Endodermal cell (in vitro differentiated cells): Measurements from ENCODE around the gene SH3YL1. TPM values are rescaled to one million over a fixed set of nuclear protein-coding genes. Genes with fewer than 3 reads are reported as not detected.

Source experiments
- DNase-seq: peaks from one replicate; pipeline ENCODE4 v3.0.0-alpha.2; 2017
- H3K27ac ChIP-seq: 2 replicates; pipeline ENCODE4 v1.5.1; 2013; ENCODE audit warnings: mild to moderate bottlenecking, low read depth, low read length, moderate library complexity
- H3K27me3 ChIP-seq: 2 replicates; pipeline ENCODE4 v1.6.1; 2013; ENCODE audit warnings: mild to moderate bottlenecking, low read length, moderate library complexity; ENCODE audit not compliant: insufficient read depth, control insufficient read depth, poor library complexity, severe bottlenecking
- H3K36me3 ChIP-seq: 2 replicates; pipeline ENCODE4 v1.7.0; 2013; ENCODE audit warnings: mild to moderate bottlenecking, low read length, moderate library complexity; ENCODE audit not compliant: control insufficient read depth, insufficient read depth
- H3K4me1 ChIP-seq: one replicate; pipeline ENCODE4 v1.7.0; 2013; ENCODE audit warnings: low read length; ENCODE audit not compliant: control insufficient read depth, insufficient read depth
- H3K4me3 ChIP-seq: 2 replicates; pipeline ENCODE4 v1.5.1; 2013; ENCODE audit warnings: mild to moderate bottlenecking, low read length, moderate library complexity
- H3K9ac ChIP-seq: 2 replicates; pipeline ENCODE4 v1.6.1; 2013; ENCODE audit warnings: mild to moderate bottlenecking, low read length, moderate library complexity; ENCODE audit not compliant: poor library complexity, severe bottlenecking; ENCODE audit errors: extremely low read depth
- H3K9me3 ChIP-seq: 2 replicates; pipeline ENCODE4 v1.6.1; 2013; ENCODE audit warnings: mild to moderate bottlenecking, low read length, moderate library complexity; ENCODE audit not compliant: control insufficient read depth
- H3K27ac Mint-ChIP-seq: 2 replicates; pipeline ENCODE4 v1.8.0; 2020; ENCODE audit warnings: mixed read lengths
- H3K27me3 Mint-ChIP-seq: 2 replicates; pipeline ENCODE4 v1.8.0; 2021; ENCODE audit warnings: mild to moderate bottlenecking, mixed read lengths; ENCODE audit not compliant: insufficient read depth
- H3K36me3 Mint-ChIP-seq: 2 replicates; pipeline ENCODE4 v1.8.0; 2020; ENCODE audit warnings: low read depth, mixed read lengths
- H3K4me1 Mint-ChIP-seq: 2 replicates; pipeline ENCODE4 v1.8.0; 2020; ENCODE audit warnings: mixed read lengths
- H3K4me3 Mint-ChIP-seq: 2 replicates; pipeline ENCODE4 v1.8.0; 2020; ENCODE audit warnings: mild to moderate bottlenecking, moderate library complexity, mixed read lengths
- H3K9me3 Mint-ChIP-seq: 2 replicates; pipeline ENCODE4 v1.8.0; 2020; ENCODE audit warnings: mild to moderate bottlenecking, mixed read lengths
- CTCF ChIP-seq: fragments of 200-600 bp; sonication (generic); conservative IDR thresholded peaks from 2 replicates; pipeline ENCODE4 v1.5.0; 2021; ENCODE audit warnings: antibody characterized with exemption, mild to moderate bottlenecking
- WGBS, 2 experiments: methylation state at CpG; one replicate each; pipeline versions ENCODE4 v1.1.5 to v1.1.7; 2013; ENCODE audit warnings: missing lambda C conversion rate in 2 of 2, mixed read lengths in 1 of 2; ENCODE audit not compliant: insufficient coverage in 1 of 2, insufficient read length in 1 of 2; 5-methylcytosine and 5-hydroxymethylcytosine counted together
- total RNA-seq, 2 donors: library from RNA; stranded (reverse); fragmentation: NEBNext Ultra II Directional in 1 of 2; extraction: Animal tissue kit (Norgen Biotek cat#: 25700) in 1 of 2; gene quantifications; 2 replicates in 1 of 2; 3 replicates in 1 of 2; pipeline ENCODE4 v1.2.1, GENCODE V29; 2021

Gene SH3YL1
- total RNA-seq, 2 donors from 2014 or later: 33.6 to 39.0 TPM

- no peak for DNase-seq
- Histone ChIP-seq H3K4me1 (peaks cover 16% of the 10 kb centered on the region), H3K9me3 (no peaks in the 10 kb centered on the region), H3K9ac (no peak overlapping the region), H3K27ac (no peak overlapping the region), H3K4me3 (no peak overlapping the region), H3K36me3 (peaks cover 12% of the 10 kb centered on the region), H3K27me3 (peaks cover 36% of the 10 kb centered on the region)
- peaks cover 19% of the 10 kb centered on the region for H3K36me3 Mint-ChIP-seq
- H3K27ac Mint-ChIP-seq: no peak overlapping the region
- WGBS, 2 experiments: 71 to 87% methylated on average over 9 to 13 of the region's 13 CpGs
- TF ChIP-seq CTCF: no peak
- H3K9me3 Mint-ChIP-seq: no peaks in the 10 kb centered on the region
- no peak overlapping the region for H3K4me3 Mint-ChIP-seq
- H3K4me1 Mint-ChIP-seq: peaks cover 41% of the 10 kb centered on the region
- peaks cover 35% of the 10 kb centered on the region for H3K27me3 Mint-ChIP-seq
Observed at GRCh38 chr2:284896-285492, 21.2 kb upstream of the SH3YL1 start.

DNA sequence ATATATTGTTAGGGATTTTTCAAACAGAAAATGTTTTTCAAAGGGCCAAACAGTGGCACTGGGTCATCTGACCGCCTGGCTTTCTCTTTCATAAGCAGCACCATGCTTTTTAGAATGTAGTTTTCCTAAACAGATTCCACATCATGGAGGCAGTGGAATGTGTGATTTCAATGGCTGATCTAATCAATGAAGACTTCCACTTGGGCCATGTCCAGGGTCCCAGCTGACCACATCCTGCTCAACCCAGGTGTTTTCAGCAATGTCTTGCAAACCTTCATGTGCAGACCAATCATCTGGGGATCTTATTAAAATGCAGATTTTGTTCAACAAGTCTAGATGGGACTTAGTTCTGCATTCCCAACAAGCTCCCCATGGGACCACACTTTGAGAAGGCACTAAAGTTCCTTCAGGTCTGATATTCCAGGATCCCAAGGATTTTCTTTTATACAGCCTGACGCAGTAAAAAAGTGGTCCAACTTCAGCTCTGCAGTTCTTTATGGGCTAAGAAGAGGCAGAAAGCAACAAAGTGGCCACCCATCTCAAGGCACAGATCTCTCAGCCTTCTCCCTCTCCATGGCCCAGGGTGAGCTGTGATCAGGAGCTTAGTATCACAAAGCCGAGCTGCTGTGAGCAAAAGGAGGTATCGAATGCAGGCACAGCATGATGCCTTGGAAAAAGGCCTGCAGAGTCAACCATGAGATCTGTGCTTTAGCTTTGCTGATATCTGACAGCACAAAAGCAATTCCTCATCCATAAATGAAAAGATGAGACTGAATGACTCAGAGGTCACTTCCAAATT lies 20.4 kb upstream of the SH3YL1 start:
- no peaks in the 10 kb centered on the region for H3K9me3 Mint-ChIP-seq
- DNase-seq: peak; percentile 83
- Histone ChIP-seq H3K36me3 (peaks cover 20% of the 10 kb centered on the region), H3K4me1 (peaks cover 13% of the 10 kb centered on the region), H3K9ac (no peak overlapping the region), H3K27ac (no peak overlapping the region), H3K9me3 (no peaks in the 10 kb centered on the region), H3K4me3 (no peak overlapping the region), H3K27me3 (peaks cover 28% of the 10 kb centered on the region)
- peaks cover 39% of the 10 kb centered on the region for H3K4me1 Mint-ChIP-seq
- H3K4me3 Mint-ChIP-seq: no peak overlapping the region
- TF ChIP-seq CTCF: no peak
- peaks cover 27% of the 10 kb centered on the region for H3K27me3 Mint-ChIP-seq
- H3K36me3 Mint-ChIP-seq: peaks cover 23% of the 10 kb centered on the region
- H3K27ac Mint-ChIP-seq: no peak overlapping the region
- WGBS, 2 experiments: 42 to 76% methylated on average over 3 to 4 of the region's 4 CpGs

GRCh38 chr2:282371-283263 lies 18.8 kb upstream of the SH3YL1 start:
- no peak for TF ChIP-seq CTCF
- no peak overlapping the region for H3K4me3 ChIP-seq
- no peak overlapping the region for H3K4me3 Mint-ChIP-seq
- peaks cover 23% of the 10 kb centered on the region for H3K27me3 Mint-ChIP-seq
- WGBS, 2 experiments: 92 to 97% methylated on average over 11 to 12 of the region's 12 CpGs
- no peak overlapping the region for H3K9ac ChIP-seq
- H3K27me3 ChIP-seq: peaks cover 16% of the 10 kb centered on the region
- no peak overlapping the region for H3K27ac Mint-ChIP-seq
- no peak for DNase-seq
- peaks cover 10% of the 10 kb centered on the region for H3K4me1 ChIP-seq
- peaks cover 36% of the 10 kb centered on the region for H3K36me3 Mint-ChIP-seq
- peaks cover 39% of the 10 kb centered on the region for H3K4me1 Mint-ChIP-seq
- peaks cover 34% of the 10 kb centered on the region for H3K36me3 ChIP-seq
- H3K27ac ChIP-seq: no peak overlapping the region
- no peaks in the 10 kb centered on the region for H3K9me3 ChIP-seq
- H3K9me3 Mint-ChIP-seq: no peaks in the 10 kb centered on the region
